ENCODE measurements around the gene OLFML2B.

GRCh38 chr1:161952607-161953172, 71.0 kb downstream of the OLFML2B start:
- TF ChIP-seq CTBP1 (IDR thresholded peaks at IDR 0.05; ENCODE audit: borderline replicate concordance): no peak
- no peak for TF ChIP-seq BHLHE40 (IDR thresholded peaks at IDR 0.05; ENCODE audit: borderline replicate concordance)
- no peak for TF ChIP-seq FOXM1 (IDR thresholded peaks at IDR 0.05; ENCODE audit: borderline replicate concordance)
- TF ChIP-seq TARDBP (IDR thresholded peaks at IDR 0.05): no peak
- no peak for TF ChIP-seq PKNOX1 (IDR thresholded peaks at IDR 0.05)
- TF ChIP-seq NFRKB (IDR thresholded peaks at IDR 0.05): no peak
- no peak for TF ChIP-seq SUZ12 (IDR thresholded peaks at IDR 0.05)
- TF ChIP-seq ELF4 (IDR thresholded peaks at IDR 0.05): no peak
- TF ChIP-seq SP1 (IDR thresholded peaks at IDR 0.05): no peak
- TF ChIP-seq ARNT (IDR thresholded peaks at IDR 0.05): no peak
- TF ChIP-seq LEF1 (IDR thresholded peaks at IDR 0.05; ENCODE audit: borderline replicate concordance): no peak
- TF ChIP-seq HDGF (IDR thresholded peaks at IDR 0.05; ENCODE audit: borderline replicate concordance): no peak
- TF ChIP-seq FOXK2 (IDR thresholded peaks at IDR 0.05): no peak

Data from HEK293T (cell line).